HG03442 (cell line): ENCODE measurements around the gene APP.
A peak's percentile ranks its signal among the peaks of the same experiment; 100 is the strongest.

ENCODE experiments used
- ATAC-seq: cut with Tn5 transposase; IDR thresholded peaks from one replicate; pipeline ENCODE4 v1.9.1; 2021; ENCODE audit warnings: mild to moderate bottlenecking, moderate library complexity; ENCODE audit not compliant: unreplicated experiment

The APP gene

GRCh38 chr21:26072666-26073615 lies 97.6 kb downstream of the APP start:
- no peak for ATAC-seq

- ATAC-seq: no peak
Observed at GRCh38 chr21:26070822-26071425, 99.6 kb downstream of the APP start.

- ATAC-seq: no peak
Observed at GRCh38 chr21:26070121-26070520, 100.4 kb downstream of the APP start.

- no peak for ATAC-seq
Observed at GRCh38 chr21:26068776-26069175, 101.8 kb downstream of the APP start.

GRCh38 chr21:26067836-26068594 lies 102.6 kb downstream of the APP start:
- peak; percentile 52 for ATAC-seq

GRCh38 chr21:26064506-26064905 lies 106.1 kb downstream of the APP start:
- ATAC-seq: no peak

- ATAC-seq: no peak
Observed at GRCh38 chr21:26061437-26061836, 109.1 kb downstream of the APP start.

GRCh38 chr21:26060335-26061115 lies 110.0 kb downstream of the APP start:
- no peak for ATAC-seq

GRCh38 chr21:26057477-26058170 lies 112.9 kb downstream of the APP start:
- ATAC-seq: no peak

- ATAC-seq: no peak
Observed at GRCh38 chr21:26055841-26056264, 114.7 kb downstream of the APP start.

GRCh38 chr21:26055010-26055409 lies 115.6 kb downstream of the APP start:
- ATAC-seq: no peak

- no peak for ATAC-seq
Observed at GRCh38 chr21:26052057-26052456, 118.5 kb downstream of the APP start.

- ATAC-seq: no peak
Observed at GRCh38 chr21:26050857-26051256, 119.7 kb downstream of the APP start.

GRCh38 chr21:26049803-26050202 lies 120.8 kb downstream of the APP start:
- ATAC-seq: no peak

GRCh38 chr21:26047279-26047967 lies 123.1 kb downstream of the APP start:
- no peak for ATAC-seq

- no peak for ATAC-seq
Observed at GRCh38 chr21:26043891-26044290, 126.7 kb downstream of the APP start.

GRCh38 chr21:26042181-26042876 lies 128.2 kb downstream of the APP start:
- ATAC-seq: no peak

- no peak for ATAC-seq
Observed at GRCh38 chr21:26041431-26042180, 129.0 kb downstream of the APP start.
